ENCODE measurements around the gene RPS6KC1.
"Not testable (repeated sequence)": the region's sequence is repeated elsewhere in the genome, so short reads cannot be mapped to it uniquely, and the experiment has no call there.

Gene RPS6KC1

GRCh38 chr1:213303286-213303685 is 252.2 kb downstream of the RPS6KC1 start:
- H3K9me3 ChIP-seq (ENCODE audit: control insufficient read depth, insufficient read depth, low read length) = no peaks in the 10 kb centered on the region
- no peaks in the 10 kb centered on the region for H3K79me2 ChIP-seq (ENCODE audit: control insufficient read depth, low read length)
- H3K9me2 ChIP-seq (replicated peaks; ENCODE audit: control insufficient read depth, low read length) = no peaks in the 10 kb centered on the region
- no peak overlapping the region for H3K27ac ChIP-seq (ENCODE audit: low read depth, low read length)
- H3K4me1 ChIP-seq (ENCODE audit: control insufficient read depth, low read length) = no peaks in the 10 kb centered on the region
- no peaks in the 10 kb centered on the region for H3K27me3 ChIP-seq (ENCODE audit: control insufficient read depth, low read length)
- H4K20me1 ChIP-seq (ENCODE audit: control insufficient read depth, insufficient read depth, low read depth, low read length) = no peaks in the 10 kb centered on the region
- H3F3A ChIP-seq (ENCODE audit: control insufficient read depth, insufficient read depth) = no peaks in the 10 kb centered on the region
- H3K4me2 ChIP-seq (ENCODE audit: low read length) = no peak overlapping the region
- TF ChIP-seq, protein P1, sequence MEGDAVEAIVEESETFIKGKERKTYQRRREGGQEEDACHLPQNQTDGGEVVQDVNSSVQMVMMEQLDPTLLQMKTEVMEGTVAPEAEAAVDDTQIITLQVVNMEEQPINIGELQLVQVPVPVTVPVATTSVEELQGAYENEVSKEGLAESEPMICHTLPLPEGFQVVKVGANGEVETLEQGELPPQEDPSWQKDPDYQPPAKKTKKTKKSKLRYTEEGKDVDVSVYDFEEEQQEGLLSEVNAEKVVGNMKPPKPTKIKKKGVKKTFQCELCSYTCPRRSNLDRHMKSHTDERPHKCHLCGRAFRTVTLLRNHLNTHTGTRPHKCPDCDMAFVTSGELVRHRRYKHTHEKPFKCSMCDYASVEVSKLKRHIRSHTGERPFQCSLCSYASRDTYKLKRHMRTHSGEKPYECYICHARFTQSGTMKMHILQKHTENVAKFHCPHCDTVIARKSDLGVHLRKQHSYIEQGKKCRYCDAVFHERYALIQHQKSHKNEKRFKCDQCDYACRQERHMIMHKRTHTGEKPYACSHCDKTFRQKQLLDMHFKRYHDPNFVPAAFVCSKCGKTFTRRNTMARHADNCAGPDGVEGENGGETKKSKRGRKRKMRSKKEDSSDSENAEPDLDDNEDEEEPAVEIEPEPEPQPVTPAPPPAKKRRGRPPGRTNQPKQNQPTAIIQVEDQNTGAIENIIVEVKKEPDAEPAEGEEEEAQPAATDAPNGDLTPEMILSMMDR (IDR thresholded peaks at IDR 0.05; ENCODE audit: low read depth, low read length, poor library complexity, severe bottlenecking) = no peak
- no peak for TF ChIP-seq EZH2phosphoT487 (IDR thresholded peaks at IDR 0.05; ENCODE audit: borderline replicate concordance, low read length)
- H3K4me3 ChIP-seq (ENCODE audit: low read length) = no peak overlapping the region
- H3K36me3 ChIP-seq (ENCODE audit: control insufficient read depth, low read length) = no peaks in the 10 kb centered on the region

- no peaks in the 10 kb centered on the region for H3K9me3 ChIP-seq (ENCODE audit: control insufficient read depth, insufficient read depth, low read length)
- no peaks in the 10 kb centered on the region for H3K79me2 ChIP-seq (ENCODE audit: control insufficient read depth, low read length)
- no peaks in the 10 kb centered on the region for H4K20me1 ChIP-seq (ENCODE audit: control insufficient read depth, insufficient read depth, low read depth, low read length)
Measured at GRCh38 chr1:213315571-213315970, 264.5 kb downstream of the RPS6KC1 start.

GRCh38 chr1:213318458-213318857 is 267.4 kb downstream of the RPS6KC1 start:
- H3K79me2 ChIP-seq (ENCODE audit: control insufficient read depth, low read length); H3K27ac ChIP-seq (ENCODE audit: low read depth, low read length); H3K9me3 ChIP-seq (ENCODE audit: control insufficient read depth, insufficient read depth, low read length); H3K27me3 ChIP-seq (ENCODE audit: control insufficient read depth, low read length); H3K36me3 ChIP-seq (ENCODE audit: control insufficient read depth, low read length); H3K4me1 ChIP-seq (ENCODE audit: control insufficient read depth, low read length); H4K20me1 ChIP-seq (ENCODE audit: control insufficient read depth, insufficient read depth, low read depth, low read length); H3F3A ChIP-seq (ENCODE audit: control insufficient read depth, insufficient read depth); H3K9me2 ChIP-seq (replicated peaks; ENCODE audit: control insufficient read depth, low read length); H3K4me2 ChIP-seq (ENCODE audit: low read length); H3K4me3 ChIP-seq (ENCODE audit: low read length): not testable (repeated sequence)

More at GRCh38 chr1:213315571-213315970, 264.5 kb downstream of the RPS6KC1 start:
- Histone ChIP-seq H3K9me2 (replicated peaks; ENCODE audit: control insufficient read depth, low read length) (no peaks in the 10 kb centered on the region), H3F3A (ENCODE audit: control insufficient read depth, insufficient read depth) (no peaks in the 10 kb centered on the region), H3K4me3 (ENCODE audit: low read length) (no peak overlapping the region), H3K4me2 (ENCODE audit: low read length) (no peak overlapping the region), H3K4me1 (ENCODE audit: control insufficient read depth, low read length) (no peaks in the 10 kb centered on the region), H3K27ac (ENCODE audit: low read depth, low read length) (no peak overlapping the region), H3K36me3 (ENCODE audit: control insufficient read depth, low read length) (no peaks in the 10 kb centered on the region), H3K27me3 (ENCODE audit: control insufficient read depth, low read length) (no peaks in the 10 kb centered on the region)
- no peak for TF ChIP-seq EZH2phosphoT487 (IDR thresholded peaks at IDR 0.05; ENCODE audit: borderline replicate concordance, low read length)
- TF ChIP-seq, protein P1 (IDR thresholded peaks at IDR 0.05; ENCODE audit: low read depth, low read length, poor library complexity, severe bottlenecking) = no peak

DNA sequence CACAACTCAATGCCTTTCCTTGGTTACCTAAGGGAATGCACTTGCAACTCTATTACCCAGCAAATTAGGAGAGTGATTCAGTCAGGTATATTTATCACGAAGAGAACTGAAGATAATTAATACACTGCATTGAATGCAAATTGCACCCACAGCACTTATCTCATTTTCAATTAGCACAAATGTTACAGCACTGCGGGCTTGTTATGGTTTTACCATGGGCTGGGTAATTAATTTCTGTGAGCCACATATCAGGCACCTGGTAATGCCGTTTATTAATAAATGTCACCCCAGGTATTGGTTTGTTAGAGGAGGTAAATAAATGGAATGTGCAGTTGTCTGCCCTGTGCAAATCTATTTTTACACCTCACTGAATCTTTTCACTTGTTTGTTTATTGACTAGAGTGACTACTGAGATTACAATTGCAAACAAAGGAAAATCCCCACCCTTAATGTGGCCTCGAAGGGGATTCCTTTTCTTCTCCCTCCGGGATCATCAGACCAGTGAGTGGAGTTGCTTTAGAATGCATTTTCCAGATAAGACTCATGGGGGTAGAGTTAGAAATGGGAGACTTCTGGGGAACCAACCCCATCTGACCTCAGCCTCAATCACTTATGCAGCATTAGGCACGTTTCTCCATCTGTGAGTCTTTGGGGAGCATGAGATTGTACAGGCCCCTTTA is 269.3 kb downstream of the RPS6KC1 start:
- Histone ChIP-seq H3K79me2 (ENCODE audit: control insufficient read depth, low read length) (no peaks in the 10 kb centered on the region), H3K27ac (ENCODE audit: low read depth, low read length) (no peak overlapping the region), H3F3A (ENCODE audit: control insufficient read depth, insufficient read depth) (no peaks in the 10 kb centered on the region), H3K36me3 (ENCODE audit: control insufficient read depth, low read length) (no peaks in the 10 kb centered on the region), H4K20me1 (ENCODE audit: control insufficient read depth, insufficient read depth, low read depth, low read length) (no peaks in the 10 kb centered on the region), H3K4me3 (ENCODE audit: low read length) (no peak overlapping the region), H3K9me2 (replicated peaks; ENCODE audit: control insufficient read depth, low read length) (no peaks in the 10 kb centered on the region), H3K4me1 (ENCODE audit: control insufficient read depth, low read length) (no peaks in the 10 kb centered on the region), H3K9me3 (ENCODE audit: control insufficient read depth, insufficient read depth, low read length) (no peaks in the 10 kb centered on the region), H3K27me3 (ENCODE audit: control insufficient read depth, low read length) (no peaks in the 10 kb centered on the region), H3K4me2 (ENCODE audit: low read length) (no peak overlapping the region)
- TF ChIP-seq, protein P1 (IDR thresholded peaks at IDR 0.05; ENCODE audit: low read depth, low read length, poor library complexity, severe bottlenecking) = no peak
- TF ChIP-seq EZH2phosphoT487 (IDR thresholded peaks at IDR 0.05; ENCODE audit: borderline replicate concordance, low read length) = no peak

Data from DOHH2 (cell line).